Colonic mucosa (tissue), 4 donors: ENCODE results near the gene SLC24A3. TPM values are rescaled to one million over a fixed set of nuclear protein-coding genes. Genes with fewer than 3 reads are reported as not detected.

Source experiments
- DNase-seq: peaks from one replicate; pipeline ENCODE4 v3.0.0-alpha.2; 2020
- H3K27ac ChIP-seq: fragments of 200-600 bp; one replicate; pipeline ENCODE4 v1.8.0; 2021
- H3K27me3 ChIP-seq: fragments of 200-600 bp; one replicate; pipeline ENCODE4 v1.8.0; 2021
- H3K36me3 ChIP-seq: fragments of 200-600 bp; one replicate; pipeline ENCODE4 v1.8.0; 2021
- H3K4me1 ChIP-seq: fragments of 200-600 bp; one replicate; pipeline ENCODE4 v1.8.0; 2021; ENCODE audit warnings: mild to moderate bottlenecking
- H3K4me3 ChIP-seq: fragments of 200-600 bp; one replicate; pipeline ENCODE4 v1.8.0; 2021
- H3K9ac ChIP-seq, 2 donors: one replicate each; pipeline ENCODE4 v1.7.0; 2013; ENCODE audit warnings: control low read depth in 2 of 2, low read depth in 2 of 2, low read length in 2 of 2
- H3K9me3 ChIP-seq: fragments of 200-600 bp; one replicate; pipeline ENCODE4 v1.8.0; 2021
- CTCF ChIP-seq: fragments of 200-600 bp; IDR thresholded peaks from one replicate; pipeline ENCODE4 v1.8.0; 2022; ENCODE audit warnings: antibody characterized with exemption, mild to moderate bottlenecking
- intact Hi-C: fragments of 100-400 bp; cut with DNase I; formaldehyde crosslinking; loops from one replicate; pipeline ENCODE4 v1.14.1; 2022
- total RNA-seq, 2 donors: library from RNA; stranded (reverse); fragmentation: NEBNext Ultra II Directional in 1 of 2; extraction: Animal tissue kit (Norgen Biotek cat#: 25700) in 1 of 2; gene quantifications; one replicate each; pipeline ENCODE4 v1.2.1, GENCODE V29; 2021
- donor health status: healthy.
- donor health status: DM: no; HTN: no; CAD: no.
- donor health status: DM: no; HTN: no; CAD: no.

The SLC24A3 gene
- total RNA-seq, 2 donors from 2014 or later, result 3.6 to 6.6 TPM

- H3K27me3 ChIP-seq, result no peaks in the 10 kb centered on the region
- H3K4me1 ChIP-seq, result no peaks in the 10 kb centered on the region
- H3K9me3 ChIP-seq, result no peaks in the 10 kb centered on the region
- TF ChIP-seq CTCF, result no peak
- H3K36me3 ChIP-seq, result no peaks in the 10 kb centered on the region
- H3K9ac ChIP-seq, result no peak overlapping the region
- no peak for DNase-seq
- intact Hi-C loops, result no loop called here
- no peak overlapping the region for H3K4me3 ChIP-seq
- H3K27ac ChIP-seq, result no peak overlapping the region
Measured at GRCh38 chr20:19648024-19648423, 435.6 kb downstream of the SLC24A3 start.

- Histone ChIP-seq H3K4me1 (no peaks in the 10 kb centered on the region), H3K27me3 (no peaks in the 10 kb centered on the region), H3K9me3 (no peaks in the 10 kb centered on the region), H3K4me3 (no peak overlapping the region), H3K9ac (no peak overlapping the region), H3K27ac (no peak overlapping the region), H3K36me3 (no peaks in the 10 kb centered on the region)
- no peak for TF ChIP-seq CTCF
- no peak for DNase-seq
- intact Hi-C loops, result no loop called here
Measured at GRCh38 chr20:19649041-19649440, 436.6 kb downstream of the SLC24A3 start.

GRCh38 chr20:19652591-19653026 lies 440.2 kb downstream of the SLC24A3 start:
- Histone ChIP-seq H3K36me3 (no peaks in the 10 kb centered on the region), H3K27me3 (no peaks in the 10 kb centered on the region), H3K27ac (no peak overlapping the region), H3K9me3 (no peaks in the 10 kb centered on the region), H3K4me3 (no peak overlapping the region), H3K4me1 (no peaks in the 10 kb centered on the region), H3K9ac (no peak overlapping the region)
- intact Hi-C loops, result no loop called here
- DNase-seq, result no peak
- no peak for TF ChIP-seq CTCF

GRCh38 chr20:19653327-19653726 lies 440.9 kb downstream of the SLC24A3 start:
- Histone ChIP-seq H3K4me1 (no peaks in the 10 kb centered on the region), H3K4me3 (no peak overlapping the region), H3K9me3 (no peaks in the 10 kb centered on the region), H3K9ac (no peak overlapping the region), H3K27ac (no peak overlapping the region), H3K27me3 (no peaks in the 10 kb centered on the region), H3K36me3 (no peaks in the 10 kb centered on the region)
- intact Hi-C loops, result no loop called here
- no peak for DNase-seq
- no peak for TF ChIP-seq CTCF

GRCh38 chr20:19654921-19655320 lies 442.5 kb downstream of the SLC24A3 start:
- intact Hi-C loops, result no loop called here
- H3K36me3 ChIP-seq, result no peaks in the 10 kb centered on the region
- H3K27ac ChIP-seq, result no peak overlapping the region
- DNase-seq, result no peak
- H3K27me3 ChIP-seq, result no peaks in the 10 kb centered on the region
- H3K4me3 ChIP-seq, result no peak overlapping the region
- no peaks in the 10 kb centered on the region for H3K4me1 ChIP-seq
- no peak overlapping the region for H3K9ac ChIP-seq
- TF ChIP-seq CTCF, result no peak
- no peaks in the 10 kb centered on the region for H3K9me3 ChIP-seq

- H3K36me3 ChIP-seq, result no peaks in the 10 kb centered on the region
- H3K9me3 ChIP-seq, result no peaks in the 10 kb centered on the region
- DNase-seq, result no peak
- H3K9ac ChIP-seq, result no peak overlapping the region
- intact Hi-C loops, result no loop called here
- H3K4me3 ChIP-seq, result no peak overlapping the region
- H3K27me3 ChIP-seq, result no peaks in the 10 kb centered on the region
- no peak for TF ChIP-seq CTCF
- no peaks in the 10 kb centered on the region for H3K4me1 ChIP-seq
- H3K27ac ChIP-seq, result no peak overlapping the region
Measured at GRCh38 chr20:19658137-19658536, 445.7 kb downstream of the SLC24A3 start.
